ENCODE results near the gene NFX1. TPM values are rescaled to one million over a fixed set of nuclear protein-coding genes. Genes with fewer than 3 reads are reported as not detected.
"Not testable (repeated sequence)": the region's sequence is repeated elsewhere in the genome, so short reads cannot be mapped to it uniquely, and the experiment has no call there.

The NFX1 gene
- total RNA-seq, 1 donor from 2014 or later = 31.6 TPM

- ATAC-seq (peak; percentile 36), DNase-seq (no peak)
- intact Hi-C loops (cut with micrococcal nuclease) = no loop called here
Observed at GRCh38 chr9:33380390-33381094, 90.2 kb downstream of the NFX1 start.

- ATAC-seq = peak; percentile 68
- DNase-seq = no peak
- intact Hi-C loops (cut with micrococcal nuclease) = no loop called here
Observed at GRCh38 chr9:33381231-33381791, 91.0 kb downstream of the NFX1 start.

- ATAC-seq; intact Hi-C loops (cut with micrococcal nuclease); DNase-seq: not testable (repeated sequence)
Observed at GRCh38 chr9:33382397-33382796, 92.1 kb downstream of the NFX1 start.

- intact Hi-C loops (cut with micrococcal nuclease); DNase-seq; ATAC-seq: not testable (repeated sequence)
Observed at GRCh38 chr9:33383396-33383795, 93.1 kb downstream of the NFX1 start.

GRCh38 chr9:33385536-33385935 is 95.2 kb downstream of the NFX1 start:
- intact Hi-C loops (cut with micrococcal nuclease); ATAC-seq: not testable (repeated sequence)
- peak; percentile 15 for DNase-seq

- intact Hi-C loops (cut with micrococcal nuclease); ATAC-seq: not testable (repeated sequence)
- DNase-seq = peak; percentile 27
Observed at GRCh38 chr9:33385979-33386640, 95.8 kb downstream of the NFX1 start.

GRCh38 chr9:33386641-33386996 is 96.3 kb downstream of the NFX1 start:
- ATAC-seq; intact Hi-C loops (cut with micrococcal nuclease): not testable (repeated sequence)
- peak; percentile 16 for DNase-seq

GRCh38 chr9:33386998-33387397 is 96.7 kb downstream of the NFX1 start:
- DNase-seq; ATAC-seq; intact Hi-C loops (cut with micrococcal nuclease): not testable (repeated sequence)

- DNase-seq (peak; percentile 17), ATAC-seq (peak; percentile 43)
- intact Hi-C loops (cut with micrococcal nuclease) = no loop called here
Observed at GRCh38 chr9:33388110-33388994, 98.0 kb downstream of the NFX1 start.

- peak; percentile 71 for DNase-seq
- intact Hi-C loops (cut with micrococcal nuclease) = not testable (repeated sequence)
- ATAC-seq = peak; percentile 42
Observed at GRCh38 chr9:33391111-33391771, 100.9 kb downstream of the NFX1 start.

- intact Hi-C loops (cut with micrococcal nuclease) = not testable (repeated sequence)
- DNase-seq = peak; percentile 9
- peak; percentile 63 for ATAC-seq
Observed at GRCh38 chr9:33392591-33393021, 102.3 kb downstream of the NFX1 start.

- ATAC-seq = peak; percentile 26
- intact Hi-C loops (cut with micrococcal nuclease) = no loop called here
- peak; percentile 79 for DNase-seq
Observed at GRCh38 chr9:33393581-33393980, 103.3 kb downstream of the NFX1 start.

- DNase-seq = peak; percentile 70
- intact Hi-C loops (cut with micrococcal nuclease); ATAC-seq: not testable (repeated sequence)
Observed at GRCh38 chr9:33393986-33394385, 103.7 kb downstream of the NFX1 start.

GRCh38 chr9:33395159-33395879 is 105.0 kb downstream of the NFX1 start:
- intact Hi-C loops (cut with micrococcal nuclease); ATAC-seq: not testable (repeated sequence)
- peak; percentile 73 for DNase-seq

- ATAC-seq; DNase-seq; intact Hi-C loops (cut with micrococcal nuclease): not testable (repeated sequence)
Observed at GRCh38 chr9:33397801-33398200, 107.5 kb downstream of the NFX1 start.

GRCh38 chr9:33399047-33399446 is 108.7 kb downstream of the NFX1 start:
- intact Hi-C loops (cut with micrococcal nuclease); DNase-seq; ATAC-seq: not testable (repeated sequence)

- DNase-seq; ATAC-seq; intact Hi-C loops (cut with micrococcal nuclease): not testable (repeated sequence)
Observed at GRCh38 chr9:33401809-33402208, 111.5 kb downstream of the NFX1 start.

- intact Hi-C loops (cut with micrococcal nuclease); ATAC-seq: not testable (repeated sequence)
- peak; percentile 86 for DNase-seq
Observed at GRCh38 chr9:33402371-33402770, 112.1 kb downstream of the NFX1 start, which contains the start of gene AQP7. Gene AQP7, minus strand, starts transcription at chr9:33402568. Its CDS starts 1,306 bp downstream, at chr9:33401262.

Data from left ventricle myocardium superior (tissue), 1 donor.